NCI-H187 treated with DMSO at 0.1 percent for 48 hours (cell line): ENCODE results near the gene VPS51.
A peak's percentile ranks its signal among the peaks of the same experiment; 100 is the strongest.

Experiments used
- DNase-seq: peaks from one replicate; lab custom pipeline; 2025; lab: John Stamatoyannopoulos, UW

The VPS51 gene

GRCh38 chr11:65095974-65096806, at the start of gene VPS51:
Gene VPS51 (plus strand): TSS chr11:65096214. CDS start chr11:65096251, 37 bp downstream.
- peak; percentile 37 for DNase-seq

- no peak for DNase-seq
Observed at GRCh38 chr11:65047581-65048422, 48.2 kb upstream of the VPS51 start.

- DNase-seq = no peak
Observed at GRCh38 chr11:65051398-65051858, 44.6 kb upstream of the VPS51 start.

- DNase-seq = no peak
Observed at GRCh38 chr11:65053827-65054508, 42.0 kb upstream of the VPS51 start.

GRCh38 chr11:65055538-65055937, 40.5 kb upstream of the VPS51 start:
- no peak for DNase-seq

- DNase-seq = no peak
Observed at GRCh38 chr11:65056999-65057398, 39.0 kb upstream of the VPS51 start.

- no peak for DNase-seq
Observed at GRCh38 chr11:65057526-65057925, 38.5 kb upstream of the VPS51 start.

GRCh38 chr11:65058012-65058411, 38.0 kb upstream of the VPS51 start:
- no peak for DNase-seq

- no peak for DNase-seq
Observed at GRCh38 chr11:65058419-65059054, 37.5 kb upstream of the VPS51 start, which contains the start of gene NAALADL1. Gene NAALADL1 (minus strand): TSS chr11:65058553. CDS start chr11:65058521, 32 bp downstream.

- DNase-seq = no peak
Observed at GRCh38 chr11:65059523-65059922, 36.5 kb upstream of the VPS51 start.

GRCh38 chr11:65059959-65060824, 35.8 kb upstream of the VPS51 start:
- no peak for DNase-seq

GRCh38 chr11:65060913-65061408, 35.1 kb upstream of the VPS51 start:
- no peak for DNase-seq

GRCh38 chr11:65063532-65063931, 32.5 kb upstream of the VPS51 start:
- no peak for DNase-seq

GRCh38 chr11:65064847-65065240, 31.2 kb upstream of the VPS51 start:
- DNase-seq = no peak

GRCh38 chr11:65065851-65066250, 30.2 kb upstream of the VPS51 start:
- no peak for DNase-seq

- no peak for DNase-seq
Observed at GRCh38 chr11:65066315-65066714, 29.7 kb upstream of the VPS51 start.

- peak; percentile 60 for DNase-seq
Observed at GRCh38 chr11:65066805-65067291, 29.2 kb upstream of the VPS51 start.

- no peak for DNase-seq
Observed at GRCh38 chr11:65067446-65067845, 28.6 kb upstream of the VPS51 start.

GRCh38 chr11:65069217-65069616, 26.8 kb upstream of the VPS51 start:
- DNase-seq = no peak

GRCh38 chr11:65071907-65072630, 23.9 kb upstream of the VPS51 start:
- no peak for DNase-seq
